H1 (cell line): ENCODE measurements around the gene ABCA9.
"Not testable (repeated sequence)": the region's sequence is repeated elsewhere in the genome, so short reads cannot be mapped to it uniquely, and the experiment has no call there.

ENCODE experiments used
- ASH2L ChIP-seq: fragments of 200-600, 300-600 bp; sonication (generic); IDR thresholded peaks from one replicate; pipeline ENCODE4 v1.7.1; 2017; ENCODE audit warnings: low read length
- EP300 ChIP-seq, 2 experiments: IDR thresholded peaks; 1 replicate in 1 of 2; 2 replicates in 1 of 2; pipeline ENCODE4 v1.6.1; 2011 to 2012; ENCODE audit warnings: low read depth in 2 of 2, low read length in 2 of 2, mild to moderate bottlenecking in 2 of 2, borderline replicate concordance in 1 of 2, inconsistent platforms in 1 of 2, moderate library complexity in 1 of 2
- EZH2 ChIP-seq: fragments of 200-600 bp; sonication (generic); IDR thresholded peaks from 2 replicates; pipeline ENCODE4 v1.7.1; 2012; ENCODE audit warnings: low read depth, mild to moderate bottlenecking, moderate library complexity, low read length, inconsistent platforms; ENCODE audit not compliant: severe bottlenecking
- RFX5 ChIP-seq: IDR thresholded peaks from 2 replicates; pipeline ENCODE4 v1.6.1; 2011; ENCODE audit warnings: low read depth, low read length, improper control_type of control experiment, borderline replicate concordance
- SP1 ChIP-seq: IDR thresholded peaks from 2 replicates; pipeline ENCODE4 v1.6.1; 2011; ENCODE audit warnings: low read depth, low read length
- TAF7 ChIP-seq: optimal IDR thresholded peaks from 2 replicates; pipeline ENCODE3; 2011; ENCODE audit warnings: low read depth, mild to moderate bottlenecking, inconsistent platforms, low read length, moderate library complexity, borderline replicate concordance

DNA sequence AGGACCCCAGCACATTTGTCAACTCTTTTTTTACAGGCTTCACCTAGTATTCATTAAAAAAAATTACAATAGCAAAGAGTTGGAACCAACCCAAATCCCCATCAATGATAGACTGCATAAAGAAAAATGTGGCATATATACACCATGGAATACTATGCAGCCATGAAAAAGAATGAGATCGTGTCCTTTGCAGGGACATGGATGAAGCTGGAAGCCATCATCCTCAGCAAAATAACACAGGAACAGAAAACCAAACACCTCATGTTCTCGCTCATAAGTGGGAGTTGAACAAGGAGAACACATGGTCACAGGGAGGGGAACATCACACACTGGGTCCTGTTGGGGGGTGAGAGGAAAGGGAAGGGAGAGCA lies 116.9 kb downstream of the ABCA9 start:
- TF ChIP-seq EP300 (IDR thresholded peaks at IDR 0.05; ENCODE audit: borderline replicate concordance in 1 of 2, low read depth in 2 of 2, low read length in 2 of 2); SP1; RFX5; TAF7; EZH2; ASH2L: not testable (repeated sequence)
